Stimulated activated CD8-positive, alpha-beta memory T cell treated with anti-CD3 and anti-CD28 coated beads, Interleukin-4, amount 100 ng/mL, for 24 hours (primary cell): ENCODE results near the gene ISCA2.

Experiments
- DNase-seq: peaks from one replicate; pipeline ENCODE4 v3.0.0-alpha.2; 2020; ENCODE audit warnings: low read depth

ISCA2 gene

DNA sequence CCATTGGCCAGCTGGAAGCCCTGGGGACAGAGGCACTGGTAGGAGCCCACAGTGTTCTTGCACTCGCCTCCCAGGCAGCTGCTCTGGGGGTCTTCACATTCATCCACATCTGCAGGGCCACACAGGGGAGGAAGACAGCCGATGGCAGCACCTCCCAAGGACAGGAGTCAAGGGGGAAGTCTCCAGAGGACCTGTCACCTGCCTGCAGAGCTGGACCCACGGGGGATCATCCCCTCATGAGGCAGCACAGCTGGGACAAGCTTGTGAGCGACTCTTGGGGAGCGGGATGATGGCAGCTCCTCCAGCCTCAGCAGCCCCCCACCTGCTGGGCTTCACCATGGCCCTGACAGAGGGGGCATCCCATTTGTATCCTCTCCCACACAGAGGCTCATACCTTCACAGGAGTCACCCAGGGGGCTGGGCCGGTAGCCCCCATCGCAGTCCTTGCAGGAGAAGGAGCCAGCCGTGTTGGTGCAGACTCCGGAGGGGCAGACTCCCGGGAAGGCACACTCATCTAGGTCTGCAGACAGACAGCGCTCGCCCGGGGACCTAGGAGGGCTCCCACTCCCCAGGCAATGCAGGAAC is 15.4 kb downstream of the ISCA2 start:
- DNase-seq = no peak

DNA sequence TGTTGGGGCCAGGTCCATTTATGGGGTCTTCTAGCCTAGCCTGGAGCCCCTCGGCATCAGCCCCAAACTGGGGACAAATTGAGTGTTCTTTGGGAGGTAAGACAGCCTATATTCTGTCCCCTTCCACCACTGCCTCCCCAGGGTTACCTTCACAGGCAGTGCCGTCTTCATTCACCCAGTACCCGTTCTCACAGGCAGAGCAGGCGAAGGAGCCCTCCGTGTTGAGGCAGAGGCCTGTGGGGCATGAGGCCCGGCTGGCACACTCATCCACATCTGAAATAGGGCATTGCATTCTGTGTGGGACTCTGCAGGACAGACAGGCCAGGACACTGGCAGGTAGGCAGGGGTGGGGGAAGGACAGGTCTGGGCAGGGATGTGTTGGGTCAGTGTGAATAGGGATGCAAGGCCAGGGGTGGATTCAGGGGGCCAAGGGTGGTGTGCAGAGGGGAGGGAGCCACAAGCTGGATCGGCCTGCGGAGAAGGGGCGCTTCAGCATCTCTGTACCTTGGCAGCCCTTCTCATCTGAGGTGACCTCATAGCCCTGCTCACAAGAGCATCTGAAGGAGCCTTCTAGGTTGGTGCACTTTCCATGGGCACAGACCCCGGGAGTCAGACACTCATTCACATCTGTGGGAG is 16.1 kb downstream of the ISCA2 start:
- no peak for DNase-seq

DNA sequence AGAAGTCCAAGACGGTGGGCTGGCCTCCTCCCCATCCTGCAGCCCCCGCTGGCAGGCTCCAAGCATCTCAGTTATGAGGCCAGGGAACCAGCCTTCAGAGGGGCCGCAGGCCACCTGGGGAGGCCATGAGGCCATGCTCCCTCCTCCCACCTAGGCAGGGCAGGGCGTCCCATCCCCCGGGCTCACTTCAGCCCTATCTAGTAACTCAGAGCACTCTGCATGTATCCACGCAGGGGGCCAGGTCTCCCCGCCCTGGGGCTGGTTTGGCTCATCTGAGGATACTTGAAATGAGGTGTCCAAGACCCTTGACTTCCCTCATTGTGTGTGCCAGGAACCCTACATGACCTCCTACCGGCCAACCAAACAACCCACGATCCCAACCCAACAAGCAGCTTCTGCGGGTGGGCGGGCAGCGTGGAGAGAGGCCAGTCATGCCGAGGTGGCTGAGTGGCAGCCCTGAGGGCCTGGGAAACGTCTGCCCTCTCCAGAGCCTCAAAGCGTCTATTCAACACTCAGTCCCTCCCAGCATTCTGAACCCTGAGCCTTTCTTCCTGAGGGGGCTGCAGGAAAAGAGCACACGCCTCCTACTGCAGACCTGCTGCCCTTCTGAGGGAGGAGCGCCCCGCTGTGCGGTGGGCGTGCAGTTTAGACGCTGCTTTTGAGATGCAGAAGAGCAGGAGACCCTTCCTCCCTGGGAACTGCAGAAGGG is 16.8 kb downstream of the ISCA2 start:
- DNase-seq = no peak

DNA sequence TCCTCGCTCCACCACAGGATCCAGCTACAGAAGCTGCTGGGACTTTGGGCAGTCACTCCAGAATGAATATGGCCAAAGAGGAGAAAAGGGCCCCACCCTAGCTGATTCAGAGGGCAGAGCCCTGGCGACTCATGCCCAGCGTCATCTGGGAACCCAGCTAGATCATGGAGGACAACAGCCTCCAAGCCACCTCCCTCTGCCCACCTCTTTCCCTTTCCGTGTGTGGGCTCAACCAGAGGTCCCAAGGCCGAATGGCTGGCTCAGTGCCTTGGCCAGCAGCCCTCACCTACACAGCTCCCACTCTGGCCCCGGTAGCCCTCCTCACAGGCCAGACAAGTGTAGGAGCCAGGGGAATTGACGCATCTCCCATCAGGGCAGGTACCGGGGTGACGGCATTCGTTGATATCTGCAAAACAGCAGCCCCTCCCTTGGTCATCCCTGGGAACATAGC is 17.4 kb downstream of the ISCA2 start:
- no peak for DNase-seq

DNA sequence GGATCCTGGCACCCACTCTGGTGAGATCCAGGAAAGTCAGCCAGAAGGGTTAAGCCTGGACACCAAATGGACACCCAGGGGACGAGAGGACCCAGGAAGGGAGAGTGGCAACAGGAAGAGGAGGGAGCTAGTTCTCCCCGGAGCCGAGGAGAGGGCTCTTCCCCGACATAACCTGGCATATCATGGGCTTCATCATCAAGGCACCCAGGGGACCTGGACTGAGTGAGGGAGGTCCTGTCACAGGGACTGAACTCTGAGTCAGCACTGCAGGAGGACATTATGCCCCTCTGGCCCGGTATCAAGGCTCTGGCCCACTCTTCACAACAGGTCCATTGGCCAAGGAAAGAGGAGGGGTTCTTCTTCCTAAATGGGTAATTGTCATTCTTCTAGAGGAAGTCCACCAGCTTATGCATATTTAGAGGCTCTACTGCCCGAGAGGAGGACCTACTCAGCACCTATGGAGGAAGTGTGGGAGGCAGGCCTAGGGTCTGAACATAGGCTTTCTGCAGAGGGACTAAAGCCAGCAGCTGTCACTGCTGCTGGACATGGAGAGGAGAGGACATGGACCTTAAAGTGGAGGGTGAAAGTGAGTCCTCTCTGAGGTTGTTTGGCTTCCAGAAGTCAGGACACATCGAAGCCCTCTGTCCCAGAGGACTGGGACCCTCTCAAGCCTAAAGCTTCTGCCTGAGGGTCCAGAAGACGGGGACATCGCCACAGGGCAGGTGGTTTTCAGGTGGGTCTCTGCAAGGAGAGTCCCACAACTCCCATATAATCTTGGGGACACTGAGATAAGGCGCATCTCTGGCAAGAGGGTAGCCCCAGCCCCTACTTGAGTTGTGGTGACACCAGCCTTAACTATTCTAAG is 18.6 kb downstream of the ISCA2 start:
- no peak for DNase-seq

DNA sequence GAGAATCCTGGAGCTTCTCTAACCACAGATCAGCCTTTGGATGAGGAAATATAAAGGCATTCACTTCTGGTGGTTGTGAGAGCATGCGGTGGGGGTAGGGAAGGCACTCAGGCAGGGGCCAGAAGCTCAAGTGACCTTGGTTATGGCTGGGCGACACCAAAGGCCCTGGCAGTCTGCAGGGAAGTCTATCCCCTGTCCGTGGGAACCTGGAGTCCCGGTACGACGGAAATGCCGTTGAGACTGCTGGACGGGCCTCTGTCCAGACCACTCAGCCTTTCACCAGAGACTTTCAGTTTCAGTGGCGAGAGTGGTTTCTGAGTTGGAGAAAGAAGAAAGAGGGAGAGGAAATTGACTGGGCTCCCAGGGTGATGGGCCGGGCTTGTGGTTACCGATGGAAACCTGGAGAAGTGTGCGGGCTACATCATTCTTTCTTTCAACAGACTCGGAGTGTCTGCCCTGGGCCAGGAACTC is 20.9 kb downstream of the ISCA2 start:
- no peak for DNase-seq

DNA sequence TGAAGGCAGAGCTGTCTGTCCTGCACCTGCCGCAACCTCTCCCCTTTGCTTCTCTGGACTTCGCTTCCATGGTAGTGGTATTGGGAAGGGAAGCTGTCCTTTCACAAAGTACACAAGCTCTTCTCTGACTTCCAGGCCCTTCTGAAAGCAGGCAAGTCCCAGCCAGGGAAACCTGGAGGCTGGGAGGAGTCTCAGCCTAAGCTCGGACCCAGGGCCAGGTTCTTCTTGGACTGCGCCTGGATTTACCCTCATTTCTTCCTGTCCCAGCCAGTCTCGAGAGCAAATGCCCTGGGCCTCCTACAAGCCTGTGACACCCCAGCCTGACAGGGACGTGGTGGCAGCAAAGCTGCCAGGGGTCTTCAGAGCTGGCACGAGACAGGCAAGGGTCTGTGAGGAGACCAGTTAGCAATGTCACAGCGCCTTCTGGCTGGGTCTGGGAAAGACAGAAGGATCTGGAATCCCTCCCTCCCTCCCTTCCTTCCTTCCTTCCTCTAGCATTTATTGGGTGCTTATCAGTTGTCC is 22.4 kb downstream of the ISCA2 start:
- DNase-seq = no peak

DNA sequence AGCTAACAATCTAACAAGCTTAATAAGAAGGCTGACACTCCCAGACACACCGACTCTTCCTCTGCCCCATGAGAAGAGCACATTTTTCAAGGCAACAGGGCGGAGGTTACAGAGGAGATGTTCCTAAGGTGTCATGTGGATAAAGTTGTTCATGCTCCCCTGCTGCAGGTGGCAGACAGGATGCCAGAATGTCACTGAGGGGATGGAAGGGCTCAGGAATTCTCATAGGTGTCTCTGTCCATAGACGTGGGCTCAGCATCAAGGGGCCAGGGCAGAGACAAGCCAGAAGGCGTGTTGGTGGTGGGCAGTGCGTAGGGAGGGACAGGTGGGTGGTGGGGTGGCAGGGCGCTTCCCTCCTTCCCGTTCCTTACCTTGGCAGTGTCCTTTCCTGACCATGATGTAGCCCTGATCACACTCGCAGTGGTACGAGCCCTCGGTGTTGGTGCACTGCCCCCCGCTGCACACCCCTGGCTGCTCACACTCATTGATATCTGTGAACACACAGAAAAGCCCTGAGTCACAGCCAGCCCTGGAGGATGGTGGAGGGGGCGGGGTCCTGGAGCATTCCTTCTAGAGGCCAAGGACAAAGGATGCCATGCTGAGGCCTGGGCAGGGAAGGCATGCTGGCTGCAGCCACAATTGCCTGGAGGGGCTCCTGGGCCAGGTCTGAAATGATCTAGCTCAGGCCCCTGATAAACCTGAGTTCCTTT is 23.0 kb downstream of the ISCA2 start:
- DNase-seq = no peak

DNA sequence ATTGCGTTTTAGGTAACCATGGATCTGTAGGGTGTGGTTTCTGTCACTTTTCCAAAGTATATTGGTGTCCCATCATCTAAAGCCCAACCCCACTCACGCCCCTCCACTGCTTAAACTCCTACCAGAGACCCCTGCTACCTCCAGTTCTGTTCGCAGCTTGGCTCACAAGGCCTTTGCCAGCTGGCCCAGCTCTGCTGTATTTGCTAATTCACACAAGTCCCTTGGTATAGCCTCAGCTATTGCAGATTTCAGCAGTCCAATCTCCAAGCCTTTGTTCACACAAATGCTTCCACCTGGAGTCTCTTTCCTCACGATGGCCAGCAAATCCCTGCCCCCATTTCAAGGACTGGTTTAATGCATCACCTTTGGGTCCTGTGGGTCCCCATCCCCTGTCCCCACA is 24.2 kb downstream of the ISCA2 start:
- DNase-seq = no peak

DNA sequence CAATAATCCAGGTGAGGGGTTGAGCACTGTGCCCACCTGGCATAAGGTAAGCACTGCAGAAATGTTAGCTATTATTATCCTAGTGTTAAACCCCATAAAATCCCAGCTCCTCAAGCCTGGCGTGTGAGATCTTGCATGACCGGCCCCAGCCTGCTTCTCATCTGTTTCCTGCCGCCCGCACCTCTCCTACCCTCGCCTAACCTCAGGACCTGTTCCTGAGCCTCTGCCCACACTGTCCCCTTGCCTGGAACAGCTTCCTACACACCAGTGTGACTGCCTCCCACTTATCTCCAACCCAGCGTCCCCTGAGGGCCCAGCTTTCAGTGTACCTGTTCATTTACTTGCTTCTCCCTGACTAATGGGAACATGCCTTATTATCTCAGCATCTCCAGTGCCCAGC is 24.7 kb downstream of the ISCA2 start:
- DNase-seq = no peak

DNA sequence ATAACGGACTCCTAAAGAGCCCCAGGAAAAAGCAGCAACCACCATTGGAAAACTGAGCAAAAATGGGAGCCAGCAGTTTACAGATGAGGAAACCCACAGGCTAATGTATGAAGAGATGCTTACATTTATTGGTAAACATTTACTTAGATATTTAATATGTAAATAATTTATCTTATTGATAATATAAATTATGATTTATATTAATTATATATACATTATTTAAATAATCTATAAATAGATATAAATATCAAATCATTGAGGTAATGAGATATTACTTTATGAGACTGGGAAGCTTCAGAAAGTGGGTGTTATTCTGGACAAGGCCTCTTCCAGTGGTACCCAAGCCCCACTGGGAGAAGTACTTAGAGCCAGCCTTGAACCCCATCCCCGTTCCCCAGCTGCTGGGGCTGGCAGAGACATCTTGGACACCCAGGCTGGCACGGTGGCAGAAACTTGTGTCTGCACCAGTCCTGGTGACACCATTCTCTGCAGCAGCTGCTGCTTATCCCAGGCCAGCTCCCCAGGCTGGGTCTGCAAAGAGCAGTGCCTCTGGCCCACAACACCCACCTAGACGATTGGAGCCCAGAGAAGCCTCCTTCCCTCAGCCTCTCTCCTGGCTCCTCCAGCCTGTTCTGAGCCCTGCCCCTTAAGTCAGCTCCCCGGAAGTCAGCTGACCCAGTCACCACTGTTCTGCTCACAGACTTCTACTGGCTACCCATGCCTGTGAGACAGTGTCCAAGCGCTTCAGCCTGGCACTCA is 25.9 kb downstream of the ISCA2 start:
- DNase-seq = no peak

DNA sequence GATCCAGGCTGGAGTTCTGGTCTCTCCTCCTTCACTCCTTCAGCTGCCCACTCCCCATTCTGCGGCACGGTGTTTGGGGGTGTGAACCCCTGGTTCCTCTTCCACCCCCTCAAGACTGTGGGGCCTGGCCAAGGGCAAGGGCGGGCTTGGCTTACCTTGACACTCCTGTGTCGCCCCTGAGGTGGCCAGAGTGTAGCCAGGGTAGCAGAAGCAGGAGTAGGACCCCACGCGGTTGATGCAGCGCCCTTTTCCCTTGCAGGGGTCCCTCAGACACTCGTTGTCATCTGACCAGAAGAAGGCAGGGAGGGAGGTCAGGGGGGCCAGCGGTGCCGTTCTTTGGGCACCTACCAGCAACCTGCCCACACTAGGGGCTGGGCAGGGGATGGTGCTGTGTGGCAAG is 28.2 kb downstream of the ISCA2 start:
- DNase-seq = no peak

DNA sequence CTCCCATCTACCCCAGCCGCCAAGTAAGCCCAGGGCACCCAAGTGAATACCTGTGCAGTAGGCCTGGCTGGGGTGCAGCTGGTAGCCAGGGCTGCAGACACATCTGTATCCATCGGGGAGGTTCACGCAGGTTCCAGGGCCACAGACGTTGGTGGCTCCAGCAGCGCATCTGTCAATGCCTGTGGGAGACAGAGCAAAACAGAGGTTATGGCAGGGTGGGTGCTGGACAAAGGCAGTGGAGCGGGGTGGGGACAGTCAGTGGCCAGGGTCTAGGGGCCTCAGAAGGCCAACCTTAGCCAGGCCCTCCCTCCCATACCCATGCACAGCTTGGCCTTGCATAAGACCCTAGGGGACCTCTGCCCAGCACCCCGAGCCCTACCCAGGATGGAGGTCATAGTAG is 29.2 kb downstream of the ISCA2 start:
- no peak for DNase-seq

DNA sequence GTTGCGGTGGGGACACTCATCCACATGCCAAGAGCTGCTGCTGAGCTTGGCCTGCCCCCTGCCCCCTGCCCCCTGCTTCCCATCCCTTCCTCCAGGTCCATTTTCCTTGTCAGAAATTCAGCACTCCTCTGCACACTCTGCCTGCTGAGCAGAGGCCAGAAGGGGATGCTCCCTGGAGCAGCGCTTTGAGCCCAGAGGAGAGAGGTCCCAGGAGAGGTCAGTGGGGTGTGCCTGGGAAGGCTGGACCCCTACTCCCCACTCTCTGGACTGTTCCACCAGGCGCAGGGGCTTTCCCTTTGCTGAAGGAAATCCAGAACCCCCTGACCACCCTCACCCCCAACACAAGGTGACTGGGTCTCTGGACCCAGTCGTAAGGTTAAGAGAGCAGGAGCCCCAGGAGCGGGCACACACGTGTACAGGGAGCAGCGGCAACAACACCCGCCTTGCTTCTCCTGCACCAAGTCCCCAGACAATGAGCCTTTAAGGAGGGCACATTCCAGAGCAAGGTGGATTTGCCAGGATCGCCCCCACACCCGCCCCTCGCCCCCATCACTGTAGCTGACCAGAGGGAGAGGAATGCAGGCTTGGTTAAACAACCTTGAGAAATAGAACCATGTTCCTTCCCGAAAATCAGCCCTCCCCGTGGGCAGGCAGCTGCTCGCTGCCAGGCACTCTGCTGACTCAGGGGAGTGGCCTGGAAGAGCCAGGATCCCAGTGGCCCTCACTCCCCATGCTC is 30.7 kb downstream of the ISCA2 start:
- DNase-seq = no peak

DNA sequence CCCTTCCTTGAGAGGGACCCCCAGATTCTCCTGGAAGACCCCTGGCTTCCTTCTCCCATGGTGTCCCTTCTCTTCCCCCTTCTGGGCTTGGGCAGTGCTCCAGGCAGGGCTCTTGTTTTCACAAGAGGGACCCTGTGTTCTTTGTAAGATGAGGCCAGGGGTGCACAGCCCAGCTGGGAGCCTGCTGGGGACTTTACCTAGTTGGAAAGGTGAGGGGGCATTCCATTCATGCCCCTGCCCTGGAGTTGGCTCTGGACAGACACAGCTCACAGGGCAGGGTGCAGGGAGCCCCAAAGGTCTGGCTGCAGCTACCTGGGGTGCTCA is 31.2 kb downstream of the ISCA2 start:
- no peak for DNase-seq

DNA sequence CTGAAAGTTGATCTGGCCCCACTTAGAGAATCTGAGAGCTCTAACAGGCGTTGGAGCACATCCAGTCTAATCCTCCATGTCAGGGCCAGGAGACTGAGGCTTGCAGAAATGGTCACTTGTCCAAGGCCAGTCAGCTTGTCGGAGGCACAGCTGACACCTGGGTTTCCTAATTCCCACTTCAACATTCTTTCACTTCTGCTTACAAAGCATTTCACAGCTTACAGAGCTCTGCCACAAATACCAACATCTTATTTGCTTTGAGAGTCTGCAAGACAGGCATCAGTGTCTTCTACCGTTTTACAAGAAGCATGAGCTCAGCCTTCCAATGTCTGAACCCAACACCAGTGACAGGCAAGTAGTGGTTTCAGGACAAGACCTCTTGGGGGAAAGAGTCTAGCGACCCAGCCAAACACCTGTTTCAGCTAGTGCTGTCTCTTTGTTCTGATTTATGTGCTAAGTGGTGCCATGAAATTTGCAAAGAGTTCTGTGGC is 31.8 kb downstream of the ISCA2 start:
- no peak for DNase-seq

DNA sequence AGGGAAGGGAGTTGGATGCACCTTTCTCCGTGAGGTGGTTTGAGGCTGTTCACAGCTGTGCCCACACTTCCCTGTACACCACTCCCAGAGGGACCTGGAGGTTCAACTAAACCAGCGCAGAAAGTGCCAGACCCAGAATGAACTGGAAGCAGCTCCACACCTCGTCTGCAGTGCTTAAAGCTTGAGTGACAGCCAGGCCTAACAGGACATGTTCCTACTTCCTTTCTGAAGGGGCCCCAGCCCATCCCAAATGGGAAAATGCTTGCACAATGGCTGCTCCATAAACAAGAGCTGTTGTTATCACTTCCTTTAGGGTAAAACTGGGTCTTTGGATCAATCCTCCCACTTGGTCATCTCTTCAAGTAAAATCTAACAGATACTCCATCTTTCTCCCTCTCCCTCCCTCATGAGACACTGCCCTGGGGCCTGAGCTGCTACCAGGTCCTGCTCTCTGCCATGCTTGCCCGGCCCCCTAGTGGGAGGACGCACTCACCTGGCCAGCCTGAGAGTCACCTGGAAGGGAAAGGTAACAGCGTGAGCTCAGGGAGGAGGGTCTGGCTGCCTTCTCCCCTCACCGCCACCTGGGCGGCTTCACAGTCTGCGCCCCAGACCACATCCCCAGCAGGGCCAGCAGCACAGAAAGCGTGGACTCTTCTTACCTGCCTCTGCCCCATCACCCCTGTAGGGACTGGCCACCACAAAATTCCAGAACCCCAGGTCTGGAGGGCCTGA is 33.5 kb downstream of the ISCA2 start:
- DNase-seq = no peak

DNA sequence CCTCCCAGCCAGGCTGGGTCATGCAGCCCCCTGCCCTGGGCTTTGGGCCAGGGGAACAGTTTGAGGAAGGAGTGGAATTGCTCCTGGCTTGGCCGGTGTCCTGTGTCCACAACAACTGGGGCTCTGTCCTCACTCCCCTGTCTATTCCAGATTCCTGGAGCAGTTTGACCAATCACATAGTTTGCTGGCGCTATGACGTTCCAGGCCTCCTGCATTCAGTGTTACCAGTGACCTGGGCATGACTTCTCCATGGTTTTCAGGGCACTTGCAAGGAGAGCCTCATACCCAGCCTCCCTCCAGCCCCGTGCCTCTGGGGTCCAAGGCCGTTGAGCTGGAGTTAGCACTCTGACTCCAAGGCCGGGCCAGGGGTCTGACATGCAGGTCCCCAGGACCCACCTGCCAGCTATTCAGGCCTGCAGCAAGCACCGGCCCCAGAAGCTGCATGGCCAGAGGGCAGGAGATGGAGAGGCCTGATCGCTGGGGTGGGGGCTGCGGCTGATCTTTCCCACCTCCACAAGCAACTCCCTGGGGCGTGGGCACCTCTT is 34.2 kb downstream of the ISCA2 start:
- no peak for DNase-seq

DNA sequence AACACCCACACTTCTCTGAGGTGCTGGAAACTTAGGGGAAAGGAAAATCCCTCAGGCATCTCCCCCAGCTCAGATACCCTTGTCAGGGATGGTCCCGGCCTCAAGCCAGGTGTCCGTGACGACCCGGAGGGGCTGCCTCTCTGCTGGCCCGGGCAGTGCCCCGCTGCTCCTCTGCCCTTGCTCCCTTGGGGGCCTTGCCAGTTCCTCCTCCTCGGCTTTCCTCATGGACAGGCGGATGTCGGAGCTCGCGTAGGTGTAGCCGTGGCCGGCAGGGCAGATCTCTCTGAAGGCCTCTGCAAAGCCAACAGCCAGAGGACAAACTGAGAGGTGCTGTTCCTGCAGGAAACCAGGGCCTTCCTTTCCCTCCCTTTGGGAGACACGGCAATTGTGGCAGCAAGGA is 34.8 kb downstream of the ISCA2 start:
- DNase-seq = no peak
